Mucosa of rectum (tissue), 2 donors: Measurements from ENCODE around the gene PRSS3.
"Not testable (repeated sequence)": the region's sequence is repeated elsewhere in the genome, so short reads cannot be mapped to it uniquely, and the experiment has no call there.

Experiments used
- H3K27ac ChIP-seq, 2 donors: one replicate each; pipeline ENCODE4 v1.7.0; 2013; ENCODE audit warnings: inconsistent platforms in 2 of 2, low read depth in 2 of 2, low read length in 2 of 2
- H3K27me3 ChIP-seq, 2 donors: one replicate each; pipeline ENCODE4 v1.7.0; 2013; ENCODE audit warnings: low read length in 2 of 2; ENCODE audit not compliant: control insufficient read depth in 2 of 2, insufficient read depth in 2 of 2
- H3K36me3 ChIP-seq, 2 donors: one replicate each; pipeline ENCODE4 v1.7.0; 2013; ENCODE audit warnings: low read length in 2 of 2; ENCODE audit not compliant: control insufficient read depth in 2 of 2, insufficient read depth in 2 of 2
- H3K4me1 ChIP-seq, 2 donors: one replicate each; pipeline ENCODE4 v1.7.0; 2013; ENCODE audit warnings: low read length in 2 of 2, mild to moderate bottlenecking in 1 of 2; ENCODE audit not compliant: control insufficient read depth in 2 of 2, insufficient read depth in 2 of 2
- H3K4me3 ChIP-seq, 2 donors: one replicate each; pipeline ENCODE4 v1.7.0; 2013; ENCODE audit warnings: low read length in 2 of 2
- H3K9ac ChIP-seq, 2 donors: one replicate each; pipeline ENCODE4 v1.7.0; 2013; ENCODE audit warnings: low read length in 2 of 2, low read depth in 1 of 2, mild to moderate bottlenecking in 1 of 2
- H3K9me3 ChIP-seq, 2 donors: one replicate each; pipeline ENCODE4 v1.7.0; 2013; ENCODE audit warnings: low read length in 2 of 2; ENCODE audit not compliant: control insufficient read depth in 2 of 2
- donor health status: healthy.
- donor health status: Normal muscosa, but diverticular disease.

PRSS3 gene

DNA sequence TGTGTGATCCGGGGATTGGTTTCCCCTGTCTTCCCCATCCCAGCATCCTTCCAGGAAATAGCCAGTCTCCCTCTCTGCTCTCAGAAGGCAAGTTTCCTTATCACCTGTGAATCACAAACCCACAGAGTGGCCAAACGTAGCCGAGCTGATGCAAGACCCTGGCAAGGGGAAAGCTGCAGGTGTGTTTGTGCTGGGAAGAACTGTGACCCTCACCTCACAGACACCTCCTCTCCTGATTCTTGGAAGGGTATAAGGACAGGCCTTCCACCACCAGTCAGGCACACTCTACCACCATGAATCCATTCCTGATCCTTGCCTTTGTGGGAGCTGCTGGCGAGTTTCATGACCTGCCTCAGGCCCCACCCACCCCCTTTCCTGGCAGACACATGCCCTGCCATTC is at the start of gene PRSS3:
TSS of gene PRSS3 (plus strand) at position 281 of the 400 bp plus-strand sequence. CDS start at position 294, 13 bp downstream.
- H3K9me3 ChIP-seq: no peaks in the 10 kb centered on the region
- no peak within 1 kb of the TSS for H3K9ac ChIP-seq
- H3K4me3 ChIP-seq: no peak within 1 kb of the TSS
- peaks cover 9 to 16% of the 10 kb centered on the region in 2 donors for H3K36me3 ChIP-seq
- H3K27me3 ChIP-seq: no peaks in the 10 kb centered on the region
- H3K4me1 ChIP-seq: peaks cover 0 to 4% of the 10 kb centered on the region in 2 donors
- peak within 1 kb of the TSS in 1 of 2 donors; percentile 16 for H3K27ac ChIP-seq

GRCh38 chr9:33748633-33749304 is 46.6 kb upstream of the PRSS3 start:
- H3K4me3 ChIP-seq: no peak overlapping the region
- H3K9ac ChIP-seq: no peak overlapping the region
- H3K27me3 ChIP-seq: no peaks in the 10 kb centered on the region
- peaks cover 2 to 19% of the 10 kb centered on the region in 2 donors for H3K4me1 ChIP-seq
- H3K9me3 ChIP-seq: no peaks in the 10 kb centered on the region
- no peak overlapping the region for H3K27ac ChIP-seq
- no peaks in the 10 kb centered on the region for H3K36me3 ChIP-seq

- not testable (repeated sequence) for H3K36me3 ChIP-seq, H3K4me3 ChIP-seq, H3K27ac ChIP-seq, H3K27me3 ChIP-seq, H3K9me3 ChIP-seq, H3K9ac ChIP-seq
- peaks cover 2 to 20% of the 10 kb centered on the region in 2 donors for H3K4me1 ChIP-seq
Measured at GRCh38 chr9:33749305-33749654, 46.1 kb upstream of the PRSS3 start.

- peak overlapping the region; percentile 89 to 96 for H3K27ac ChIP-seq
Measured at GRCh38 chr9:33750307-33750838, 45.0 kb upstream of the PRSS3 start.

DNA sequence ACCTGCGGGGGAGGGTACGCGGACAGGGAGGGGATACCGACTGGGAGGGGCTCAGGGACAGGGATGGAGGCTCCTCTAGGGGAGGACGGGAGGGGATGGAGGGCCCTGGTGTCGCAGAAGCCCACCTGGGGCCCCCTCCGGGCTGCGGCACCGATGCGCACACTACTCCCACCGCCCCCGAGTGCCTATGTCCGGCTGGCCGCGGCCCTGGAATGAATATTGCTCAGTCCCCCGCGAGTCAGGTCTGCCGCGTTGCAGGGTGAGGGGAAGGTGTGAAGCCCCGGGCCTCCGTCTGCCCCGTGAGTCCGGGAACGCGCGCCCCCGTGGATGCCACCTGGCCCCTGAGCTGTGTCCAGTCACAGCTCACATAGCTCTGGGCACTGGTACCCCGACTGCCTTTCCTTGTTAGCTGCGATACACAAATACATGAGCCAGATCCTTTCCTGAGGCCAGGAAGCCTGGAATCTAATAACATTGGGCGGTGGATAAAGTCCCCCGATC is 44.5 kb upstream of the PRSS3 start:
- Histone ChIP-seq H3K4me1 (peaks cover 2 to 20% of the 10 kb centered on the region in 2 donors), H3K27ac (peak overlapping the region; percentile 89 to 96), H3K9ac (peak overlapping the region; percentile 79 to 93), H3K27me3 (no peaks in the 10 kb centered on the region), H3K36me3 (no peaks in the 10 kb centered on the region), H3K4me3 (peak overlapping the region; percentile 78 to 88), H3K9me3 (no peaks in the 10 kb centered on the region)

More at GRCh38 chr9:33750307-33750838, 45.0 kb upstream of the PRSS3 start:
- Histone ChIP-seq H3K9ac (peak overlapping the region; percentile 79 to 93), H3K27me3 (no peaks in the 10 kb centered on the region), H3K9me3 (no peaks in the 10 kb centered on the region), H3K4me3 (peak overlapping the region; percentile 78 to 88), H3K4me1 (peaks cover 2 to 20% of the 10 kb centered on the region in 2 donors), H3K36me3 (no peaks in the 10 kb centered on the region)

DNA sequence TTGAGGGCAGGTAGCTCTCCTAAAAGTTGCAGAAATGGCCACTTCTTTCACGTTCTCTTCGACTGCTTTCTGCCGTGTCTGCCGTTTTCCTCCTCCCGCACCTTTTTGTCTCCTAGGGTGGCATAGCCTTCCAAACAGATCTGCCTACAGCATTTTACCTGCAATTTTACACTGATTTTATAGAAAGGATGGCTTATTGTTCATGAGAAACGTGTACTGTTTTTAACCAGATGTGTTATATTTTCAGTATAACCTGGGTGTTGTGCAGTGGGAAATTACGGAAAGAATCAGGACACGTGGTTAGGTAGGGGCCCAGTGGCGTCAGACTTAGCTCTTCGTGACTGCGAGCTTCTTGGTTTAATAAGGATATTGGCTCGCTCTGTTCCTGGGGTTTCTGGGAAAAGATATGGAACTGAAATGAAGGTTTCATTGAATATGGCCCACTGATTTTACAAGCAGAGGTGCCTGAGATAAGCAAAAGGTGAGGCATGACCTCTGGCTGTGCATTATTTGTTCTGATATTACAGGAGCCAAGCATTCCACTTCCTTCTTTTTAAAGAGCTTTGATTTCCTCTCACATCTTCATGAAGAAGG is 43.7 kb upstream of the PRSS3 start:
- no peaks in the 10 kb centered on the region for H3K36me3 ChIP-seq
- H3K9me3 ChIP-seq: no peaks in the 10 kb centered on the region
- H3K4me1 ChIP-seq: peaks cover 2 to 20% of the 10 kb centered on the region in 2 donors
- peak overlapping the region; percentile 89 to 96 for H3K27ac ChIP-seq
- peak overlapping the region; percentile 79 to 93 for H3K9ac ChIP-seq
- peak overlapping the region; percentile 78 to 88 for H3K4me3 ChIP-seq
- no peaks in the 10 kb centered on the region for H3K27me3 ChIP-seq

DNA sequence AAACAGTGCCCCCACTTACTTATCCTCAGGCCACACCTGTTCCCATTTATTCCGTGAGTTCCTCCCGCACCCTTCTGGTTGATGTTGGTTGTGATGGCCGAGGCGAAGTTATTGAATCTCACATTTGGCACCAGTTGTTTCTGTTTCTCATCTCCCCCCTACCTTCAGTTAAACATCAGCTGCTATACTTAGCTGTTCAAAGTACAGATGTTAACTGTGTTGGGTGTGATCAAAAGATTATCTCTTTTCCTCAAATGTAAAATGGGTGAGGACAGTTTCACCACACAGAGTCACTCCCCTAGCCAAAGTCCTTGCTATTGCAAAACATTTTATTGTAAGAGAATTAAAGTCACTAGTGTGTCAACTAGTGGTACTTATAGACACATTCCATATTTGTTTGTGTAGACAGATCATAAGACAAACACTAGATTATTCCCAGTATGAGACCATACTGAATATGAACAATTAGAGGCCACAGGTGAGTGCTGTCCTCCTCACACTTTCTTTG is 43.2 kb upstream of the PRSS3 start:
- Histone ChIP-seq H3K4me1 (peaks cover 2 to 20% of the 10 kb centered on the region in 2 donors), H3K9me3 (no peaks in the 10 kb centered on the region), H3K9ac (peak overlapping the region; percentile 57 to 79), H3K27me3 (no peaks in the 10 kb centered on the region), H3K36me3 (no peaks in the 10 kb centered on the region), H3K27ac (peak overlapping the region; percentile 89 to 96), H3K4me3 (peak overlapping the region; percentile 78 to 88)

DNA sequence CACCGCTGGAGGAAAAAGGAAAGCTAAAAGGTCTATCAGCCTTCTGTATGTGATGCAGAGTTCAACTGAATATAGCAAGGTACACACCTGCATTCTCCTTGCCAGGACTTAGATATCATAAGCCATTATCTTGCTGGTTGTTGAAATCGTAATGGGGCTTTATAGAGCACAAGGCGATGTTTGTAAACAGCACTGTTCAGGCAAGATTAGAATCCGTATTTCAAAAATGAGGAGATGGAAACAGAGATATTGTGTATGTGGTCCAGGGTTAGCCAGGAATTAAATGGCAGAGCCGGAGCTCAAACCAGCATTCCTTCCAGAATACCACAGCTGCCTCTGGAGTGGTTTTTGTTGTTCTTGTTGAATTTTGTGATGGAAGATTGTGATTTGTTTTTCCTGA is 42.6 kb upstream of the PRSS3 start:
- Histone ChIP-seq H3K4me1 (peaks cover 2 to 20% of the 10 kb centered on the region in 2 donors), H3K9ac (peak overlapping the region; percentile 26 to 57), H3K27ac (peak overlapping the region; percentile 68 to 84), H3K4me3 (peak overlapping the region; percentile 55 to 62)
- not testable (repeated sequence) for H3K36me3 ChIP-seq, H3K27me3 ChIP-seq, H3K9me3 ChIP-seq

- H3K4me3 ChIP-seq, H3K9me3 ChIP-seq, H3K9ac ChIP-seq, H3K27ac ChIP-seq, H3K36me3 ChIP-seq, H3K27me3 ChIP-seq, H3K4me1 ChIP-seq: not testable (repeated sequence)
Measured at GRCh38 chr9:33759648-33760047, 35.7 kb upstream of the PRSS3 start.

DNA sequence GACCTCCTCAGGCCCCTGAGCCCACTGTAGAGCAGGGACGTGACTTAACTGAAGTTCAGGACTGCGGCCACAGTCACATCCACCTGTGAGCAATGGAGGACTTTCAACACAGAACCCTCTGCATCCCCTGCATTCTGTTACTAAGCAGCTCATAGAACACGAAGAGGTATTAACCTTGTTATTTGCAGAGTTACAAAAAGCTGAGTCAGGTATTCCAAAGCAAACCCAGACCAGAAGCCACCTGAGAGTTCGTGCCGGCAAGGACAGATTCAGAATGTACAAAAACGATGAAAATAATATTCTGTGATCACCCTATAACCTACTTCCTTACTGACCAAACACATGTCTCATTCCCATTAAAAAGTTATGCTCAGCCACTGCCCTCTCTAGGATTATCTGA is 33.0 kb upstream of the PRSS3 start:
- Histone ChIP-seq H3K27ac (no peak overlapping the region), H3K27me3 (no peaks in the 10 kb centered on the region), H3K9me3 (no peaks in the 10 kb centered on the region), H3K4me3 (no peak overlapping the region), H3K9ac (no peak overlapping the region), H3K4me1 (no peaks in the 10 kb centered on the region), H3K36me3 (no peaks in the 10 kb centered on the region)
